H1 (cell line): ENCODE measurements around the gene SEMA4D. TPM values are rescaled to one million over a fixed set of nuclear protein-coding genes. Genes with fewer than 3 reads are reported as not detected.

ENCODE experiments used
- CTCF ChIA-PET: fragments of 300-600 bp; sonication (Branson Sonifier 250); formaldehyde crosslinking; loops from one replicate; lab custom pipeline; 2021; ENCODE audit not compliant: partially characterized antibody; lab: Charles Lee
- POLR2A ChIA-PET: fragments of 300-600 bp; sonication (Branson Sonifier 250); formaldehyde crosslinking; loops from one replicate; lab custom pipeline; 2021; ENCODE audit warnings: inconsistent platforms; ENCODE audit not compliant: partially characterized antibody; lab: Charles Lee
- DNase-seq, 2 experiments: peaks; one replicate each; pipeline versions ENCODE4 v3.0.0 to v3.0.0-alpha.2; 2010 to 2022; ENCODE audit warnings: low spot score in 2 of 2, low read depth in 1 of 2, mixed read lengths in 1 of 2
- FAIRE-seq: peaks from 2 replicates; lab custom pipeline; 2011; peaks lifted over from hg19 to GRCh38; lab: Jason Lieb, UNC
- H2AFZ ChIP-seq: 2 replicates; pipeline ENCODE4 v1.8.1; 2012; ENCODE audit warnings: low read length, inconsistent platforms
- H2AK5ac ChIP-seq: 2 replicates; pipeline ENCODE4 v1.6.1; 2013; ENCODE audit warnings: low read depth, low read length
- H2BK120ac ChIP-seq: replicated peaks from 2 replicates; pipeline ENCODE3; 2013; ENCODE audit warnings: low read depth, low read length, inconsistent platforms
- H2BK12ac ChIP-seq: 2 replicates; pipeline ENCODE4 v1.6.1; 2013; ENCODE audit warnings: low read depth, low read length
- H2BK15ac ChIP-seq: 2 replicates; pipeline ENCODE4 v1.6.1; 2013; ENCODE audit warnings: low read length
- H2BK20ac ChIP-seq: 2 replicates; pipeline ENCODE4 v1.6.1; 2013; ENCODE audit warnings: low read length
- H2BK5ac ChIP-seq: 2 replicates; pipeline ENCODE4 v1.6.1; 2013; ENCODE audit warnings: low read depth, low read length
- H3K14ac ChIP-seq: 2 replicates; pipeline ENCODE4 v1.6.1; 2013; ENCODE audit warnings: inconsistent platforms; ENCODE audit not compliant: insufficient read length
- H3K18ac ChIP-seq: 2 replicates; pipeline ENCODE4 v1.6.1; 2013; ENCODE audit warnings: low read length; ENCODE audit errors: extremely low read depth
- H3K23ac ChIP-seq: 2 replicates; pipeline ENCODE4 v1.6.1; 2013; ENCODE audit warnings: inconsistent platforms; ENCODE audit not compliant: insufficient read length
- H3K23me2 ChIP-seq: 2 replicates; pipeline ENCODE4 v1.6.1; 2013; ENCODE audit warnings: low read depth, low read length
- H3K27ac ChIP-seq: 2 replicates; pipeline ENCODE4 v1.6.1; 2011; ENCODE audit warnings: low read depth, low read length, inconsistent platforms
- H3K27me3 ChIP-seq, 4 experiments: replicated peaks in 1 of 4; 1 replicate in 1 of 4; 2 replicates in 3 of 4; pipeline versions ENCODE4 v1.6.1 to v1.8.1; 2011 to 2013; ENCODE audit warnings: low read length in 3 of 4, mild to moderate bottlenecking in 3 of 4, inconsistent platforms in 2 of 4, mixed read lengths in 2 of 4, moderate library complexity in 1 of 4; ENCODE audit not compliant: control insufficient read depth in 3 of 4, insufficient read depth in 3 of 4; ENCODE audit errors: extremely low read depth in 1 of 4
- H3K36me3 ChIP-seq, 4 experiments: 2 replicates each; pipeline versions ENCODE4 v1.6.1 to v1.8.1; 2011 to 2013; ENCODE audit warnings: mild to moderate bottlenecking in 4 of 4, low read length in 3 of 4, moderate library complexity in 2 of 4, control low read depth in 1 of 4, inconsistent platforms in 1 of 4; ENCODE audit not compliant: insufficient read depth in 4 of 4, control insufficient read depth in 2 of 4
- H3K4ac ChIP-seq: replicated peaks from 2 replicates; pipeline ENCODE3; 2013; ENCODE audit warnings: low read length, low read depth, mixed read lengths, inconsistent platforms; ENCODE audit not compliant: insufficient read length
- H3K4me1 ChIP-seq, 4 experiments: replicated peaks in 1 of 4; 1 replicate in 1 of 4; 2 replicates in 3 of 4; pipeline versions ENCODE4 v1.6.1 to v1.8.1; 2011 to 2013; ENCODE audit warnings: low read length in 3 of 4, inconsistent platforms in 2 of 4, mixed read lengths in 1 of 4; ENCODE audit not compliant: insufficient read depth in 4 of 4, control insufficient read depth in 3 of 4
- H3K4me2 ChIP-seq, 2 experiments: 2 replicates each; pipeline versions ENCODE4 v1.6.1 to v1.8.1; 2011 to 2013; ENCODE audit warnings: low read depth in 2 of 2, low read length in 2 of 2, control low read depth in 1 of 2, inconsistent platforms in 1 of 2, mild to moderate bottlenecking in 1 of 2; ENCODE audit not compliant: insufficient read depth in 1 of 2
- H3K4me3 ChIP-seq, 4 experiments: fragments of 200-600, 300-600 bp in 1 of 4; sonication (generic), shearing (Covaris generic), sonication (Bioruptor Twin) in 1 of 4; 2 replicates each; pipeline versions ENCODE4 v1.5.1 to v1.8.1; 2011 to 2016; ENCODE audit warnings: low read length in 4 of 4, low read depth in 3 of 4, control low read depth in 2 of 4, inconsistent platforms in 2 of 4, mild to moderate bottlenecking in 2 of 4, mixed read lengths in 1 of 4, moderate library complexity in 1 of 4; ENCODE audit not compliant: insufficient read depth in 2 of 4; ENCODE audit errors: extremely low read depth in 1 of 4
- H3K56ac ChIP-seq: replicated peaks from 2 replicates; pipeline ENCODE3; 2013; ENCODE audit warnings: low read depth, mild to moderate bottlenecking, mixed read lengths, low read length, inconsistent platforms; ENCODE audit not compliant: insufficient read length
- H3K79me1 ChIP-seq: 2 replicates; pipeline ENCODE4 v1.6.1; 2013; ENCODE audit warnings: low read depth, low read length, control low read depth
- H3K79me2 ChIP-seq, 2 experiments: 2 replicates each; pipeline versions ENCODE4 v1.6.1 to v1.8.1; 2012 to 2013; ENCODE audit warnings: low read length in 2 of 2, mild to moderate bottlenecking in 2 of 2, inconsistent platforms in 1 of 2; ENCODE audit not compliant: insufficient read depth in 2 of 2, control insufficient read depth in 1 of 2
- H3K9ac ChIP-seq, 4 experiments: replicated peaks in 1 of 4; 1 replicate in 1 of 4; 2 replicates in 3 of 4; pipeline versions ENCODE4 v1.6.1 to v1.8.1; 2011 to 2013; ENCODE audit warnings: low read depth in 3 of 4, low read length in 3 of 4, control low read depth in 2 of 4, mild to moderate bottlenecking in 2 of 4, moderate library complexity in 2 of 4, inconsistent platforms in 1 of 4; ENCODE audit errors: extremely low read depth in 1 of 4
- H3K9me3 ChIP-seq, 2 experiments: 2 replicates each; pipeline versions ENCODE4 v1.6.1 to v1.8.1; 2012 to 2013; ENCODE audit warnings: mild to moderate bottlenecking in 2 of 2, moderate library complexity in 2 of 2, control low read depth in 1 of 2, inconsistent platforms in 1 of 2, low read depth in 1 of 2, low read length in 1 of 2, mixed read lengths in 1 of 2; ENCODE audit not compliant: insufficient read depth in 2 of 2
- H4K20me1 ChIP-seq, 2 experiments: replicated peaks in 1 of 2; 2 replicates each; pipeline versions ENCODE3 to v1.8.1; 2011 to 2013; ENCODE audit warnings: inconsistent platforms in 2 of 2, low read length in 2 of 2, mild to moderate bottlenecking in 1 of 2; ENCODE audit not compliant: insufficient read depth in 2 of 2, control insufficient read depth in 1 of 2
- H4K5ac ChIP-seq: 2 replicates; pipeline ENCODE4 v1.6.1; 2013; ENCODE audit warnings: low read length, low read depth, mixed read lengths, inconsistent platforms; ENCODE audit not compliant: insufficient read length
- H4K8ac ChIP-seq: 2 replicates; pipeline ENCODE4 v1.8.0; 2013; ENCODE audit warnings: mild to moderate bottlenecking, moderate library complexity, low read length, inconsistent platforms; ENCODE audit not compliant: insufficient read depth; ENCODE audit errors: extremely low read depth
- H4K91ac ChIP-seq: replicated peaks from 2 replicates; pipeline ENCODE3; 2013; ENCODE audit warnings: low read length, mixed read lengths, inconsistent platforms; ENCODE audit not compliant: insufficient read length
- ASH2L ChIP-seq: fragments of 200-600, 300-600 bp; sonication (generic); IDR thresholded peaks from one replicate; pipeline ENCODE4 v1.7.1; 2017; ENCODE audit warnings: low read length
- ATF3 ChIP-seq: IDR thresholded peaks from 2 replicates; pipeline ENCODE4 v1.6.1; 2011; ENCODE audit warnings: low read depth, mild to moderate bottlenecking, low read length; ENCODE audit not compliant: insufficient read depth
- BCL11A ChIP-seq, 2 experiments: IDR thresholded peaks; one replicate each; pipeline ENCODE4 v1.6.1; 2011; ENCODE audit warnings: low read depth in 2 of 2, low read length in 2 of 2, mild to moderate bottlenecking in 2 of 2
- BRCA1 ChIP-seq: IDR thresholded peaks from 2 replicates; pipeline ENCODE4 v1.6.1; 2012; ENCODE audit warnings: low read depth, low read length, improper control_type of control experiment
- CEBPB ChIP-seq: IDR thresholded peaks from 2 replicates; pipeline ENCODE4 v1.6.1; 2012; ENCODE audit warnings: low read depth, low read length
- HDAC6 ChIP-seq: IDR thresholded peaks from one replicate; pipeline ENCODE4 v1.7.1; 2012; ENCODE audit warnings: low read depth, mild to moderate bottlenecking, inconsistent platforms, low read length, moderate library complexity
- PHF8 ChIP-seq: fragments of 200-600 bp; sonication (generic); conservative IDR thresholded peaks from 2 replicates; pipeline ENCODE4 v1.7.1; 2012; ENCODE audit warnings: low read depth, mild to moderate bottlenecking, inconsistent platforms, low read length, moderate library complexity
- POU5F1 ChIP-seq: IDR thresholded peaks from 2 replicates; pipeline ENCODE4 v1.6.1; 2011; ENCODE audit warnings: low read depth, mild to moderate bottlenecking, low read length, moderate library complexity
- RXRA ChIP-seq: IDR thresholded peaks from 2 replicates; pipeline ENCODE4 v1.6.1; 2011; ENCODE audit warnings: low read depth, mild to moderate bottlenecking, low read length, moderate library complexity; ENCODE audit not compliant: insufficient read depth
- SIX5 ChIP-seq: IDR thresholded peaks from 2 replicates; pipeline ENCODE4 v1.6.1; 2011; ENCODE audit warnings: mild to moderate bottlenecking, low read depth, low read length
- SP1 ChIP-seq: IDR thresholded peaks from 2 replicates; pipeline ENCODE4 v1.6.1; 2011; ENCODE audit warnings: low read depth, low read length
- SRF ChIP-seq: IDR thresholded peaks from 2 replicates; pipeline ENCODE4 v1.6.1; 2011; ENCODE audit warnings: mild to moderate bottlenecking, low read depth, low read length, moderate library complexity
- WGBS, 2 experiments: shearing (Covaris generic) in 1 of 2; methylation state at CpG; one replicate each; pipeline versions ENCODE4 v1.1.6 to v1.1.7; 2013 to 2015; ENCODE audit warnings: low lambda C conversion rate in 2 of 2, mixed read lengths in 2 of 2, inconsistent platforms in 1 of 2, low coverage in 1 of 2, missing lambda C conversion rate in 1 of 2; ENCODE audit not compliant: insufficient replicate concordance in 2 of 2, insufficient coverage in 1 of 2, insufficient read length in 1 of 2; ENCODE audit errors: extremely low coverage in 1 of 2, missing lambda C conversion rate in 1 of 2; 5-methylcytosine and 5-hydroxymethylcytosine counted together
- polyA plus RNA-seq, 7 experiments: library from polyadenylated mRNA; depleted of rRNA in 3 of 7; stranded (reverse) in 5 of 7; unstranded in 2 of 7; fragments of >200 nt in 5 of 7; fragments of 200-250 nt in 2 of 7; gene quantifications; 1 replicate in 5 of 7; 2 replicates in 1 of 7; 4 replicates in 1 of 7; pipeline versions ENCODE4 v1.2.1 to v1.2.3, GENCODE V29; 2011 to 2013; ENCODE audit warnings: missing spikeins in 2 of 7, mixed read lengths in 2 of 7
- total RNA-seq: library from RNA; stranded (reverse); fragmentation: NEBNext Ultra II Directional; extraction: Animal tissue kit (Norgen Biotek cat#: 25700); gene quantifications from 2 replicates; pipeline ENCODE4 v1.2.1, GENCODE V29; 2021

Gene SEMA4D
- total and polyA plus RNA-seq, 2 of the 8 experiments (the other 6 are each of a cell fraction or from before 2014, with no cell fraction given) = 21.0 to 70.4 TPM

- no peaks in the 10 kb centered on the region for H3K27me3 ChIP-seq
- H2BK12ac ChIP-seq = no peak overlapping the region
- DNase-seq (no peak), FAIRE-seq (no peak)
- no peak overlapping the region for H3K18ac ChIP-seq
- no peak overlapping the region for H4K8ac ChIP-seq
- H3K79me1 ChIP-seq = peaks cover 1% of the 10 kb centered on the region
- no peak overlapping the region for H3K4me2 ChIP-seq
- H3K23ac ChIP-seq = no peak overlapping the region
- H4K5ac ChIP-seq = no peak overlapping the region
- H3K79me2 ChIP-seq = no peaks in the 10 kb centered on the region
- no peak overlapping the region for H2BK120ac ChIP-seq
- H3K9me3 ChIP-seq = no peaks in the 10 kb centered on the region
- H2BK20ac ChIP-seq = no peak overlapping the region
- no peak overlapping the region for H3K14ac ChIP-seq
- peaks cover 3% of the 10 kb centered on the region; the same call in 1 of the 2 replicates for H3K23me2 ChIP-seq
- no peak overlapping the region; the same call in 1 of the 2 replicates for H2BK5ac ChIP-seq
- H3K4me3 ChIP-seq = no peak overlapping the region
- H3K56ac ChIP-seq = no peak overlapping the region
- H3K4me1 ChIP-seq = no peaks in the 10 kb centered on the region
- POLR2A ChIA-PET = no interaction called here
- no peak overlapping the region for H2AK5ac ChIP-seq
- no peak overlapping the region for H2AFZ ChIP-seq
- no peak overlapping the region for H2BK15ac ChIP-seq
- no peak overlapping the region for H3K27ac ChIP-seq
- no peak overlapping the region for H3K4ac ChIP-seq
- peaks cover 15 to 23% (median 20%) of the 10 kb centered on the region in 4 experiments for H3K36me3 ChIP-seq
- H4K20me1 ChIP-seq = peaks cover 0 to 9% of the 10 kb centered on the region in 2 experiments
- WGBS, 2 experiments = 92% methylated on average over 15 of the region's 17 CpGs; no CpG with 5 or more reads in 1 of the 2 experiments
- H3K9ac ChIP-seq = no peak overlapping the region
- CTCF ChIA-PET = interaction anchor here (1.1 kb wide), 1 partner anchor 7 kb away, joined by 3 read pairs; no protein-coding TSS in a partner anchor
- H4K91ac ChIP-seq = no peak overlapping the region
- TF ChIP-seq CEBPB (no peak), ATF3 (no peak), BRCA1 (no peak), POU5F1 (no peak), HDAC6 (no peak), PHF8 (no peak), SIX5 (no peak), BCL11A (IDR thresholded peaks at IDR 0.05; ENCODE audit: low read depth in 2 of 2, low read length in 2 of 2) (no peak), SP1 (no peak), SRF (no peak), ASH2L (no peak), RXRA (no peak)
Observed at GRCh38 chr9:89364666-89365531, 133.0 kb downstream of the SEMA4D start.
